Measurements from ENCODE around the gene DPM3. TPM values are rescaled to one million over a fixed set of nuclear protein-coding genes. Genes with fewer than 3 reads are reported as not detected.

DPM3 gene
- total and polyA plus RNA-seq, 2 of the 13 experiments (the other 11 are each of a cell fraction or from before 2014, with no cell fraction given) = 23.2 to 53.4 TPM

- TF ChIP-seq ZBTB4 (CRISPR knock-in tag; IDR thresholded peaks at IDR 0.05; ENCODE audit: borderline replicate concordance) (no peak; the same call in 1 of the 2 replicates), JARID2 (CRISPR knock-in tag; IDR thresholded peaks at IDR 0.05; ENCODE audit: insufficient replicate concordance) (no peak), IRF1 (CRISPR knock-in tag; IDR thresholded peaks at IDR 0.05; ENCODE audit: low read depth) (no peak; the same call in 1 of the 2 replicates), POGK (CRISPR knock-in tag; conservative IDR thresholded peaks at IDR 0.05) (no peak), E2F1 (CRISPR knock-in tag; IDR thresholded peaks at IDR 0.05) (0 out of 2 replicates have a peak, but pooled peaks have one; percentile 26), MAFF (IDR thresholded peaks at IDR 0.05; ENCODE audit: low read depth, low read length) (no peak), ZNF550 (CRISPR knock-in tag; IDR thresholded peaks at IDR 0.05; ENCODE audit: borderline replicate concordance) (no peak), ZMYM3 (CRISPR knock-in tag; IDR thresholded peaks at IDR 0.05) (0 out of 2 replicates have a peak, but pooled peaks have one; percentile 19), ZNF280D (CRISPR knock-in tag; IDR thresholded peaks at IDR 0.05) (no peak), ZKSCAN5 (CRISPR knock-in tag; IDR thresholded peaks at IDR 0.05) (no peak), TFE3 (CRISPR knock-in tag; IDR thresholded peaks at IDR 0.05) (peak; percentile 95), ZFP82 (CRISPR knock-in tag; IDR thresholded peaks at IDR 0.05; ENCODE audit: borderline replicate concordance) (peak; percentile 25; the same call in 1 of the 2 replicates), PTBP1 (IDR thresholded peaks at IDR 0.05; ENCODE audit: low read depth, low read length, poor library complexity, severe bottlenecking) (peak; percentile 72), HOXA7 (CRISPR knock-in tag; IDR thresholded peaks at IDR 0.05) (peak; percentile 81), SP1 (IDR thresholded peaks at IDR 0.05) (no peak), SP1 (CRISPR knock-in tag; IDR thresholded peaks at IDR 0.05) (peak; percentile 51)
Measured at GRCh38 chr1:155127105-155127966, 13.0 kb downstream of the DPM3 start, which contains the start of gene EFNA1 (continued).
